Measurements from ENCODE around the gene PDE6H. TPM values are rescaled to one million over a fixed set of nuclear protein-coding genes. Genes with fewer than 3 reads are reported as not detected.

The PDE6H gene
- total and polyA plus RNA-seq, 2 of the 8 experiments (the other 6 are each of a cell fraction or from before 2014, with no cell fraction given): not detected

GRCh38 chr12:14949631-14950030, 23.2 kb upstream of the PDE6H start:
- Histone ChIP-seq H3K9ac (replicated peaks in 1 of 4; ENCODE audit: extremely low read depth in 1 of 4, low read depth in 3 of 4, low read length in 3 of 4) (no peak overlapping the region), H3K18ac (ENCODE audit: extremely low read depth, low read length) (no peak overlapping the region), H2BK15ac (ENCODE audit: low read length) (no peak overlapping the region), H2BK20ac (ENCODE audit: low read length) (no peak overlapping the region), H4K5ac (ENCODE audit: insufficient read length, low read depth, low read length) (no peak overlapping the region), H3K4me2 (ENCODE audit: insufficient read depth in 1 of 2, low read depth in 2 of 2, low read length in 2 of 2) (no peak overlapping the region), H3K27me3 (replicated peaks in 1 of 4; ENCODE audit: control insufficient read depth in 3 of 4, extremely low read depth in 1 of 4, insufficient read depth in 3 of 4, low read length in 3 of 4) (no peaks in the 10 kb centered on the region), H2BK120ac (replicated peaks; ENCODE audit: low read depth, low read length) (no peak overlapping the region), H3K56ac (replicated peaks; ENCODE audit: insufficient read length, low read depth, low read length) (no peak overlapping the region), H2AFZ (ENCODE audit: low read length) (no peak overlapping the region), H4K8ac (ENCODE audit: extremely low read depth, insufficient read depth, low read length) (no peak overlapping the region), H3K27ac (ENCODE audit: low read depth, low read length) (no peak overlapping the region), H4K91ac (replicated peaks; ENCODE audit: insufficient read length, low read length) (no peak overlapping the region), H3K79me1 (ENCODE audit: low read depth, low read length) (no peaks in the 10 kb centered on the region), H3K23me2 (ENCODE audit: low read depth, low read length) (no peaks in the 10 kb centered on the region; the same call in 1 of the 2 replicates), H2AK5ac (ENCODE audit: low read depth, low read length) (no peak overlapping the region), H3K4me1 (replicated peaks in 1 of 4; ENCODE audit: control insufficient read depth in 3 of 4, insufficient read depth in 4 of 4, low read length in 3 of 4) (peaks cover 0 to 4% (median 0%) of the 10 kb centered on the region in 4 experiments; a peak in 1 of 7 replicates), H3K4me3 (ENCODE audit: extremely low read depth in 1 of 4, insufficient read depth in 2 of 4, low read depth in 3 of 4, low read length in 4 of 4) (no peak overlapping the region), H3K9me3 (ENCODE audit: insufficient read depth in 2 of 2, low read depth in 1 of 2, low read length in 1 of 2) (no peaks in the 10 kb centered on the region), H3K36me3 (ENCODE audit: control insufficient read depth in 2 of 4, insufficient read depth in 4 of 4, low read length in 3 of 4) (no peaks in the 10 kb centered on the region), H3K79me2 (ENCODE audit: control insufficient read depth in 1 of 2, insufficient read depth in 2 of 2, low read length in 2 of 2) (no peaks in the 10 kb centered on the region), H2BK12ac (ENCODE audit: low read depth, low read length) (no peak overlapping the region), H2BK5ac (ENCODE audit: low read depth, low read length) (no peak overlapping the region), H3K4ac (replicated peaks; ENCODE audit: insufficient read length, low read depth, low read length) (no peak overlapping the region), H3K23ac (ENCODE audit: insufficient read length) (no peak overlapping the region), H4K20me1 (replicated peaks in 1 of 2; ENCODE audit: control insufficient read depth in 1 of 2, insufficient read depth in 2 of 2, low read length in 2 of 2) (no peaks in the 10 kb centered on the region), H3K14ac (ENCODE audit: insufficient read length) (no peak overlapping the region)
- FAIRE-seq: no peak
- CTCF ChIA-PET (ENCODE audit: partially characterized antibody): interaction anchor here (1.9 kb wide), 1 partner anchor 14 kb away, joined by 9 read pairs; no protein-coding TSS in a partner anchor
- no peak for DNase-seq (ENCODE audit: low read depth in 1 of 2, low spot score in 2 of 2)
- POLR2A ChIA-PET (ENCODE audit: partially characterized antibody): no interaction called here
- WGBS, 2 experiments (ENCODE audit: extremely low coverage in 1 of 2, insufficient coverage in 1 of 2, insufficient read length in 1 of 2, insufficient replicate concordance in 2 of 2, low coverage in 1 of 2, low lambda C conversion rate in 2 of 2, missing lambda C conversion rate in 1 of 2): 93% methylated on average over 5 of the region's 5 CpGs; no CpG with 5 or more reads in 1 of the 2 experiments
- no peak for TF ChIP-seq SUZ12 (IDR thresholded peaks at IDR 0.05; ENCODE audit: low read length)
- TF ChIP-seq YY1 (IDR thresholded peaks at IDR 0.05; ENCODE audit: low read depth, low read length): no peak
- no peak for TF ChIP-seq TBP (IDR thresholded peaks at IDR 0.05; ENCODE audit: low read depth, low read length)
- TF ChIP-seq SIN3A (conservative IDR thresholded peaks at IDR 0.05 in 1 of 2, IDR thresholded peaks at IDR 0.05 in 1 of 2; ENCODE audit: low read depth in 1 of 2, low read length in 2 of 2): no peak
- TF ChIP-seq CTBP2 (IDR thresholded peaks at IDR 0.05; ENCODE audit: borderline replicate concordance, insufficient read depth, insufficient read length, low read length): no peak
- TF ChIP-seq GTF2F1 (IDR thresholded peaks at IDR 0.05; ENCODE audit: borderline replicate concordance, low read depth, low read length): no peak

Measured in H1 (cell line).